SK-N-SH treated with all-trans-retinoic acid at 6 μM for 48 hours (cell line): ENCODE measurements around the gene ARRDC3.
A peak's percentile ranks its signal among the peaks of the same experiment; 100 is the strongest.
"Not testable (repeated sequence)": the region's sequence is repeated elsewhere in the genome, so short reads cannot be mapped to it uniquely, and the experiment has no call there.

ENCODE experiments used
- ATAC-seq: fragments of 200-7000 bp; cut with Tn5 transposase; 3 replicates; pipeline ENCODE4 v1.9.1; 2020; ENCODE audit warnings: mild to moderate bottlenecking, moderate library complexity
- ARNTL ChIP-seq: fragments of 450-650 bp; formaldehyde crosslinking; IDR thresholded peaks from 2 replicates; pipeline ENCODE4 v1.5.0; 2020; ENCODE audit warnings: low read depth, mild to moderate bottlenecking, moderate library complexity, borderline replicate concordance
- CSDC2 ChIP-seq: fragments of 250-450 bp; sonication (Bioruptor Pico); IDR thresholded peaks from 2 replicates; pipeline ENCODE4 v1.5.0; 2020; ENCODE audit warnings: mild to moderate bottlenecking, moderate library complexity
- ESRRG ChIP-seq: fragments of 250-450 bp; sonication (Bioruptor Pico); IDR thresholded peaks from 2 replicates; pipeline ENCODE4 v1.6.1; 2021; ENCODE audit warnings: mild to moderate bottlenecking
- GLIS3 ChIP-seq: fragments of 250-450 bp; sonication (Bioruptor Pico); IDR thresholded peaks from 2 replicates; pipeline ENCODE4 v1.5.0; 2020; ENCODE audit warnings: mild to moderate bottlenecking, moderate library complexity
- ISL1 ChIP-seq: fragments of 250-450 bp; sonication (Bioruptor Pico); IDR thresholded peaks from 2 replicates; pipeline ENCODE4 v2.1.2; 2022; ENCODE audit warnings: mild to moderate bottlenecking, moderate library complexity
- OSR1 ChIP-seq: fragments of 250-450 bp; sonication (Bioruptor Pico); IDR thresholded peaks from 2 replicates; pipeline ENCODE4 v1.8.0; 2022; ENCODE audit warnings: moderate library complexity, mild to moderate bottlenecking, inconsistent platforms
- PPARA ChIP-seq: fragments of 250-450 bp; sonication (Bioruptor Pico); IDR thresholded peaks from 2 replicates; pipeline ENCODE4 v1.5.0; 2020; ENCODE audit warnings: mild to moderate bottlenecking, borderline replicate concordance
- RARB ChIP-seq: fragments of 250-450 bp; sonication (Bioruptor Pico); IDR thresholded peaks from 2 replicates; pipeline ENCODE4 v1.8.0; 2021; ENCODE audit warnings: mild to moderate bottlenecking, moderate library complexity
- SNAI2 ChIP-seq: fragments of 250-450 bp; sonication (Bioruptor Pico); IDR thresholded peaks from 2 replicates; pipeline ENCODE4 v1.5.0; 2020; ENCODE audit warnings: mild to moderate bottlenecking, moderate library complexity
- TCF4 ChIP-seq: fragments of 250-450 bp; sonication (Bioruptor Pico); IDR thresholded peaks from 2 replicates; pipeline ENCODE4 v1.8.0; 2021; ENCODE audit warnings: mild to moderate bottlenecking, moderate library complexity, borderline replicate concordance
- TOX ChIP-seq: fragments of 250-450 bp; sonication (Bioruptor Pico); IDR thresholded peaks from 2 replicates; pipeline ENCODE4 v1.8.0; 2021; ENCODE audit warnings: mild to moderate bottlenecking, moderate library complexity, borderline replicate concordance
- ZC3H10 ChIP-seq: fragments of 250-450 bp; sonication (Bioruptor Pico); IDR thresholded peaks from 2 replicates; pipeline ENCODE4 v1.5.1; 2021; ENCODE audit warnings: mild to moderate bottlenecking, moderate library complexity
- ZFP3 ChIP-seq: fragments of 250-450 bp; sonication (Bioruptor Pico); IDR thresholded peaks from 2 replicates; pipeline ENCODE4 v1.5.0; 2020; ENCODE audit warnings: mild to moderate bottlenecking, moderate library complexity
- ZNF565 ChIP-seq: fragments of 450-650 bp; formaldehyde crosslinking; conservative IDR thresholded peaks from 2 replicates; pipeline ENCODE4 v1.5.0; 2020; ENCODE audit warnings: low read depth, mild to moderate bottlenecking, moderate library complexity
- ZNF70 ChIP-seq: fragments of 450-650 bp; formaldehyde crosslinking; IDR thresholded peaks from 2 replicates; pipeline ENCODE4 v1.5.0; 2020; ENCODE audit warnings: mild to moderate bottlenecking, moderate library complexity
- ZNF8 ChIP-seq: fragments of 450-650 bp; formaldehyde crosslinking; IDR thresholded peaks from 2 replicates; pipeline ENCODE4 v1.5.0; 2020; ENCODE audit warnings: mild to moderate bottlenecking, moderate library complexity
- TF ChIP-seq, protein P1 (sequence below): fragments of 250-450 bp; sonication (Bioruptor Pico); IDR thresholded peaks from 2 replicates; pipeline ENCODE4 v1.8.0; 2021; ENCODE audit warnings: low read depth, mild to moderate bottlenecking, moderate library complexity, borderline replicate concordance
- TF ChIP-seq, protein P2 (sequence below): fragments of 250-450 bp; sonication (Bioruptor Pico); IDR thresholded peaks from 2 replicates; pipeline ENCODE4 v1.5.1; 2020; ENCODE audit warnings: low read depth, mild to moderate bottlenecking, moderate library complexity
- TF ChIP-seq, protein P3 (sequence below): fragments of 250-450 bp; sonication (Bioruptor Pico); IDR thresholded peaks from 2 replicates; pipeline ENCODE4 v1.5.0; 2020; ENCODE audit warnings: mild to moderate bottlenecking, moderate library complexity

ARRDC3 gene

DNA sequence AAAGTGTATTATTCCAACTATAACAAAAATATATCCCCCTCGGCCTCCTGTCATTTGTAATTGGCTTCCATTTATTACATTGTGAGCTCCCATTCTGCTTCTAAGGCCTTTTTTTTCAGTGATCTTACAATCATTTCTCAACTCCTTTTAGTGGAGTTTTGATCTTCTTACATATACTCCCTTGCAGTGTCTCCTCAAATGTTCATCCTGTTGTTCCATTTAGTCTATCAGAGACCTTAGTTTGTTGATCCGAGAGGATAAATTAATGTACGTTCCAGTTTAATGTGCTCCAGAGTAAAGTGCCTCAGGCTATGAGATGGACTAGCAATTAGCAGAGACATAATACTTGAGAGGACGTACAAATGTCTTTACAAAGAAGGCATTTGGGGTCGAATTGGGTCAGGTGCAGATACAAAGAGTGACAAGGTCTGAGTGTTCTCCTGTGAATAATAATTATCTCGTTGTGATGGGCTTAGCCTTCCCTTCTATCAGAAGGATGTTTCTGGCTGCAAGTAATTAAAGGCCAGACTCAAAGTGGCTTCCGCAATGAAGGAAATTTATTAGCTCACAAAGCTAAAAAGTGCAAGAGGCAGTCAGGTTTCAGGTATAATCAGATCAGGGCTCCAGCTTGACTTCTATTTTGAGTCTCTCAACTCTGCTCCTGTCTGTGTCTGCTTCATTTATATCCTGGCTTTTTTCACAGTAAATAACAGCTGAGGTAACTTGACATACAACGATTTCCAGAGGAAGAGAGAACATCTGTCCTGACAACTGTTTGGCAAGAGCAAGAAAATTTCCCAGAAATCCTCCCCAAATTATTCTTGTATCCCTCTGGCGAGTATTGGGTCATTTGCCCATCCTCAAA is 30.1 kb downstream of the ARRDC3 start:
- ATAC-seq: peak; percentile 74
- TF ChIP-seq TCF4 (CRISPR knock-in tag) (peak; percentile 75; the same call in 1 of the 2 replicates), SNAI2 (CRISPR knock-in tag) (no peak), ESRRG (CRISPR knock-in tag) (no peak), PPARA (0 out of 2 replicates have a peak, but pooled peaks have one; percentile 4), TOX (CRISPR knock-in tag) (no peak), ARNTL (CRISPR knock-in tag) (no peak), OSR1 (no peak), ZNF8 (CRISPR knock-in tag) (no peak), CSDC2 (no peak), ZNF565 (CRISPR knock-in tag) (no peak), ZFP3 (CRISPR knock-in tag) (no peak), ZNF70 (CRISPR knock-in tag) (peak; percentile 94)
- TF ChIP-seq, protein P1, sequence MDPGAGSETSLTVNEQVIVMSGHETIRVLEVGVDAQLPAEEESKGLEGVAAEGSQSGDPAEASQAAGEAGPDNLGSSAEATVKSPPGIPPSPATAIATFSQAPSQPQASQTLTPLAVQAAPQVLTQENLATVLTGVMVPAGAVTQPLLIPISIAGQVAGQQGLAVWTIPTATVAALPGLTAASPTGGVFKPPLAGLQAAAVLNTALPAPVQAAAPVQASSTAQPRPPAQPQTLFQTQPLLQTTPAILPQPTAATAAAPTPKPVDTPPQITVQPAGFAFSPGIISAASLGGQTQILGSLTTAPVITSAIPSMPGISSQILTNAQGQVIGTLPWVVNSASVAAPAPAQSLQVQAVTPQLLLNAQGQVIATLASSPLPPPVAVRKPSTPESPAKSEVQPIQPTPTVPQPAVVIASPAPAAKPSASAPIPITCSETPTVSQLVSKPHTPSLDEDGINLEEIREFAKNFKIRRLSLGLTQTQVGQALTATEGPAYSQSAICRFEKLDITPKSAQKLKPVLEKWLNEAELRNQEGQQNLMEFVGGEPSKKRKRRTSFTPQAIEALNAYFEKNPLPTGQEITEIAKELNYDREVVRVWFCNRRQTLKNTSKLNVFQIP (CRISPR knock-in tag): no peak
- TF ChIP-seq, protein P2, sequence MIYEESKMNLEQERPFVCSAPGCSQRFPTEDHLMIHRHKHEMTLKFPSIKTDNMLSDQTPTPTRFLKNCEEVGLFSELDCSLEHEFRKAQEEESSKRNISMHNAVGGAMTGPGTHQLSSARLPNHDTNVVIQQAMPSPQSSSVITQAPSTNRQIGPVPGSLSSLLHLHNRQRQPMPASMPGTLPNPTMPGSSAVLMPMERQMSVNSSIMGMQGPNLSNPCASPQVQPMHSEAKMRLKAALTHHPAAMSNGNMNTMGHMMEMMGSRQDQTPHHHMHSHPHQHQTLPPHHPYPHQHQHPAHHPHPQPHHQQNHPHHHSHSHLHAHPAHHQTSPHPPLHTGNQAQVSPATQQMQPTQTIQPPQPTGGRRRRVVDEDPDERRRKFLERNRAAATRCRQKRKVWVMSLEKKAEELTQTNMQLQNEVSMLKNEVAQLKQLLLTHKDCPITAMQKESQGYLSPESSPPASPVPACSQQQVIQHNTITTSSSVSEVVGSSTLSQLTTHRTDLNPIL (CRISPR knock-in tag): no peak
- TF ChIP-seq, protein P3, sequence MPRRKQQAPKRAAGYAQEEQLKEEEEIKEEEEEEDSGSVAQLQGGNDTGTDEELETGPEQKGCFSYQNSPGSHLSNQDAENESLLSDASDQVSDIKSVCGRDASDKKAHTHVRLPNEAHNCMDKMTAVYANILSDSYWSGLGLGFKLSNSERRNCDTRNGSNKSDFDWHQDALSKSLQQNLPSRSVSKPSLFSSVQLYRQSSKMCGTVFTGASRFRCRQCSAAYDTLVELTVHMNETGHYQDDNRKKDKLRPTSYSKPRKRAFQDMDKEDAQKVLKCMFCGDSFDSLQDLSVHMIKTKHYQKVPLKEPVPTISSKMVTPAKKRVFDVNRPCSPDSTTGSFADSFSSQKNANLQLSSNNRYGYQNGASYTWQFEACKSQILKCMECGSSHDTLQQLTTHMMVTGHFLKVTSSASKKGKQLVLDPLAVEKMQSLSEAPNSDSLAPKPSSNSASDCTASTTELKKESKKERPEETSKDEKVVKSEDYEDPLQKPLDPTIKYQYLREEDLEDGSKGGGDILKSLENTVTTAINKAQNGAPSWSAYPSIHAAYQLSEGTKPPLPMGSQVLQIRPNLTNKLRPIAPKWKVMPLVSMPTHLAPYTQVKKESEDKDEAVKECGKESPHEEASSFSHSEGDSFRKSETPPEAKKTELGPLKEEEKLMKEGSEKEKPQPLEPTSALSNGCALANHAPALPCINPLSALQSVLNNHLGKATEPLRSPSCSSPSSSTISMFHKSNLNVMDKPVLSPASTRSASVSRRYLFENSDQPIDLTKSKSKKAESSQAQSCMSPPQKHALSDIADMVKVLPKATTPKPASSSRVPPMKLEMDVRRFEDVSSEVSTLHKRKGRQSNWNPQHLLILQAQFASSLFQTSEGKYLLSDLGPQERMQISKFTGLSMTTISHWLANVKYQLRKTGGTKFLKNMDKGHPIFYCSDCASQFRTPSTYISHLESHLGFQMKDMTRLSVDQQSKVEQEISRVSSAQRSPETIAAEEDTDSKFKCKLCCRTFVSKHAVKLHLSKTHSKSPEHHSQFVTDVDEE (CRISPR knock-in tag): peak; percentile 53

DNA sequence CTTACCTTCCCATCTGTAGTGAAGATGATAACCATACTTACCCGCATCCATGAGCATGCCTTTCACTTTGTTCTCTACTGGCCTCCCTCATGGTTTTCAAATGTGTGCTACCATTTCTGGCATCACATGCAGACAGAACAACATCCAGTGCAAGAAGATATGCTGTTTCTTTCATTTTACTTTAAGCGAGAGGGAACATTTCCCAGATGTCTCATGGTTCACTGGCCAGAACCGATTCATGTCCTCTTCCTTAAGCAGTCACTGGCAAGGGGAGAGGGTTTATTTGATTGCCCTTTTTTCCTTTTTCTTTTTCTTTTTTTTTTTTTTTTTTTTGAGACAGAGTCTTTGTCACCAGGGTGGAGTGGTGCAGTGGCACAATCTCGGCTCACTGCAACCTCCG is 37.7 kb downstream of the ARRDC3 start:
- ATAC-seq: no peak
- no peak for TF ChIP-seq SNAI2 (CRISPR knock-in tag)
- TF ChIP-seq ZFP3 (CRISPR knock-in tag): no peak
- TF ChIP-seq CSDC2: no peak
- no peak for TF ChIP-seq ESRRG (CRISPR knock-in tag)
- no peak for TF ChIP-seq ZC3H10 (CRISPR knock-in tag)
- TF ChIP-seq RARB: no peak
- TF ChIP-seq, protein P1 (CRISPR knock-in tag): no peak
- no peak for TF ChIP-seq TOX (CRISPR knock-in tag)

DNA sequence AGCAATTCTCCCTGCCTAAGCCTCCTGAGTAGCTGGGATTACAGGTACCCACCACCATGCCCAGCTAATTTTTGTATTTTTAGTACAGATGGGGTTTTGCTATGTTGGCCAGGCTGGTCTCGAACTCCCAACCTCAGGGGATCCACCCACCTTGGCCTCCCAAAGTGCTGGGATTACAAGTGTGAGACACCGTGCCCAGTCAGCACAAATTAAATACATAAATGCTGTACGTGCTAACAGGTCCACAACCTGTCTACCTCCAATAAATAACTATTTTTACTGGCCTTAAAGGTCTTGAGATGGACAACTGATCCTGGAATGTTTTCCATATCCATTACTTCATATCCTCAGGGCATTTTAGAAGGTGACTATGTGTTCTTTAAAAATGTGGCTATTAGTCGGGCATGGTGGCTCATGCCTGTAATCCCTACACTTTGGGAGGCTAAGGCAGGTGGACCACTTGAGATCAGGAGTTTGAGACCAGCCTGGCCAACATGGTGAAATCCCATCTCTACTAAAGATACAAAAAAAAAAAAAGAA is 38.4 kb downstream of the ARRDC3 start:
- ATAC-seq: not testable (repeated sequence)

DNA sequence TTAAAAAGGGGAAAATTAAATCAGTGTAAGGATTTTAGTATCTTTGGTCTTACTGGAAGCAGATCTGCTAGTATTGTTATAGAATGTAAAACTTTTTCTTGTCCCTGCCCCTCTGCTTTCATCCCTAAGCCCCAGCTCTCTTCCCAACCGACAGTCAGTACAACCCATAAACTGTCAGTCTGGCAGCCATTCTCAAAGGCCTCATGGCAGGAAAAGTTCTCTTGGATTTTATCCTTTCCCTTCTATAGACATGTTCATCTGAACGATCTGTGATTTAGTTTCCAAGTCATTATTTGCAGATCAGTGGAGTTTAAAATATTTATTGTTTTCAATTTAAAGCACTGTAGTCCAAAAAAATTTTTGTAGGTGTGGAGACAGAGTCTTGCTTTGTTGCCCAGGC is 39.2 kb downstream of the ARRDC3 start:
- no peak for ATAC-seq
- TF ChIP-seq, protein P1 (CRISPR knock-in tag): no peak
- no peak for TF ChIP-seq RARB
- TF ChIP-seq, protein P3 (CRISPR knock-in tag): no peak
- no peak for TF ChIP-seq PPARA
- TF ChIP-seq ZNF565 (CRISPR knock-in tag): no peak
- TF ChIP-seq ZNF8 (CRISPR knock-in tag): no peak
- TF ChIP-seq ARNTL (CRISPR knock-in tag): no peak
- TF ChIP-seq ZC3H10 (CRISPR knock-in tag): no peak
- no peak for TF ChIP-seq ESRRG (CRISPR knock-in tag)
- TF ChIP-seq GLIS3 (CRISPR knock-in tag): no peak
- no peak for TF ChIP-seq CSDC2
- TF ChIP-seq, protein P2 (CRISPR knock-in tag): no peak
- no peak for TF ChIP-seq TCF4 (CRISPR knock-in tag)
- TF ChIP-seq ISL1 (CRISPR knock-in tag): no peak
- no peak for TF ChIP-seq ZNF70 (CRISPR knock-in tag)
